Suprapubic skin (tissue), 4 donors: Measurements from ENCODE around the gene HEBP2.

Experiments
- CTCF ChIP-seq, 2 donors: fragments of 200-600 bp in 1 of 2; fragments of 450-650 bp in 1 of 2; sonication (generic) in 1 of 2; IDR thresholded peaks; one replicate each; pipeline ENCODE4 v1.5.1; 2016 to 2019; ENCODE audit warnings: antibody characterized with exemption in 2 of 2, mild to moderate bottlenecking in 1 of 2, moderate library complexity in 1 of 2
- EP300 ChIP-seq: sonication (generic); formaldehyde crosslinking; IDR thresholded peaks from one replicate; pipeline ENCODE4 v1.6.1; 2017; ENCODE audit warnings: antibody characterized with exemption
- POLR2A ChIP-seq, 2 donors: fragments of 450-650 bp; IDR thresholded peaks; one replicate each; pipeline ENCODE4 v1.6.1; 2017; ENCODE audit warnings: antibody characterized with exemption in 2 of 2, mild to moderate bottlenecking in 2 of 2, moderate library complexity in 2 of 2
- POLR2AphosphoS5 ChIP-seq, 3 donors: sonication (generic); formaldehyde crosslinking; IDR thresholded peaks; one replicate each; pipeline ENCODE4 v1.6.1; 2017; ENCODE audit warnings: antibody characterized with exemption in 3 of 3

DNA sequence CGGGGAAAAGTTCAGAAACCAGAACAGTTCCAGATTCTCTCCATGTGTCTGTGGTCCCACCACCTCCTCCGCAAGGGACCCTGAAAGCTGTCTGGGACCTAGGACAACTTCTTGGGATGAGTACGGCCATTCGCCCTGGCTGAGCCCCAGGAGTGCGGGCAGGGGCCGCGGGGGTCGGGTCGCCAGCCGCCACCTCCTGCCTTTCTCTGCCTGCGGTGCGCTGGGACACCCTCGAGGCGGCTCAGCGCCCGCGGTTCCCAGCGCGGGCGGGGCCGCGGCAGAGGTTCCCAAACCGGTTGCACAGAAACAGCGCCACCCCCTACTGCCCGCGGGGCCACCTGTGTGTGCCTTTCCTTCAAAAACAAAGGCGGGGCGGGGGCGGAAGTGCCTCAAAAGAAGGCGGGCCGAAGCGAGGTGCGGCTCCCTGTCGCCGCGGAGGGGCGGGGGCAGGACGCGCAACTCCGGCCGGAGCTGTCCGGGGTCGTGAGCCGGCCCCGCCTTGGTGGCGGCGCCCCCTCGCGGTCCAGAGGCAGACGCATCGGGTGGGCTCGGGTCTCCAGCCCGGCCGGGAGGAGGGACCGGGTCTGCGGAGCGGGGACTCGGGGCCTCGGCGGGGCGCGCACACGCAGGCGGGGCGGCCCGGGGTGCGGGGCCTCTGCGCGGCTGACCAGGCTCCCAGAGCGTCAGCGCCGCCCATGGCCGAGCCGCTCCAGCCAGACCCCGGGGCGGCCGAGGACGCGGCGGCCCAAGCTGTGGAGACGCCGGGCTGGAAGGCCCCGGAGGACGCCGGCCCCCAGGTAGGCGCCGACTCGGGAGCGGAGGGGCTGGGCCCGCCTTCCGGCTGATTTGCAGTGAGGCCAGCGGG is at the start of gene HEBP2:
- peak in 1 of 2 donors; percentile 56 for TF ChIP-seq CTCF (IDR thresholded peaks at IDR 0.05)
- peak in 1 of 2 donors; percentile 68 for TF ChIP-seq POLR2A (IDR thresholded peaks at IDR 0.05)
- peak in 2 of 3 donors; percentile 51 to 65 for TF ChIP-seq POLR2AphosphoS5 (IDR thresholded peaks at IDR 0.05)
- no peak for TF ChIP-seq EP300
